ENCODE data around the gene RUNX1.

The RUNX1 gene

GRCh38 chr21:35091496-35091895, 42.4 kb upstream of the RUNX1 start:
- no peak overlapping the region for H3K27ac Mint-ChIP-seq
- peaks cover 15% of the 10 kb centered on the region for H3K4me1 Mint-ChIP-seq
- TF ChIP-seq, protein P1, sequence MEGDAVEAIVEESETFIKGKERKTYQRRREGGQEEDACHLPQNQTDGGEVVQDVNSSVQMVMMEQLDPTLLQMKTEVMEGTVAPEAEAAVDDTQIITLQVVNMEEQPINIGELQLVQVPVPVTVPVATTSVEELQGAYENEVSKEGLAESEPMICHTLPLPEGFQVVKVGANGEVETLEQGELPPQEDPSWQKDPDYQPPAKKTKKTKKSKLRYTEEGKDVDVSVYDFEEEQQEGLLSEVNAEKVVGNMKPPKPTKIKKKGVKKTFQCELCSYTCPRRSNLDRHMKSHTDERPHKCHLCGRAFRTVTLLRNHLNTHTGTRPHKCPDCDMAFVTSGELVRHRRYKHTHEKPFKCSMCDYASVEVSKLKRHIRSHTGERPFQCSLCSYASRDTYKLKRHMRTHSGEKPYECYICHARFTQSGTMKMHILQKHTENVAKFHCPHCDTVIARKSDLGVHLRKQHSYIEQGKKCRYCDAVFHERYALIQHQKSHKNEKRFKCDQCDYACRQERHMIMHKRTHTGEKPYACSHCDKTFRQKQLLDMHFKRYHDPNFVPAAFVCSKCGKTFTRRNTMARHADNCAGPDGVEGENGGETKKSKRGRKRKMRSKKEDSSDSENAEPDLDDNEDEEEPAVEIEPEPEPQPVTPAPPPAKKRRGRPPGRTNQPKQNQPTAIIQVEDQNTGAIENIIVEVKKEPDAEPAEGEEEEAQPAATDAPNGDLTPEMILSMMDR (IDR thresholded peaks at IDR 0.05; ENCODE audit: unreplicated experiment in 3 of 3), result no peak
- H3K4me3 Mint-ChIP-seq, result no peak overlapping the region
- no peaks in the 10 kb centered on the region for H3K36me3 Mint-ChIP-seq (ENCODE audit: low read depth)
- H3K9me3 Mint-ChIP-seq, result peaks cover 10% of the 10 kb centered on the region
- no peaks in the 10 kb centered on the region for H3K27me3 Mint-ChIP-seq (ENCODE audit: low read depth)

DNA sequence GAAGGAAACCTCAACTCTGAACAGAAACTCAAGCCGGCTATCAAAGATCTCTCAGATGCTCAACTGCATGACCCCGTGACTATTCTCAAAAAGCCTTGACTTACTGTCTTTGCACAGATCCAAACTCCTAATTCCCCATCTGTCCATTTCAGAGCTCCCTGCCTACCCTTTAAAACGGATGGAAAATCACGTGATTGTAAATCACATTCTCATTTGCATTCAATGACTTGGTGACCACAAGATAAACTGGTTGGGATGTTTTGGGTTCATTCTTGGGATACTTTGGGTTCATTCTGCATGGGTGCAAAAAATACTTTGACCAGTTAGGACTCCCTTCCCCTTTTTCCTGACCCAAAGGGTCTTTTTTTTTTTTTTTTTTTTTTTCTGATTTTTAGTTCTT, 41.3 kb upstream of the RUNX1 start:
- Mint-ChIP-seq H3K27ac (no peak overlapping the region), H3K9me3 (peaks cover 10% of the 10 kb centered on the region), H3K27me3 (ENCODE audit: low read depth) (no peaks in the 10 kb centered on the region), H3K36me3 (ENCODE audit: low read depth) (no peaks in the 10 kb centered on the region), H3K4me3 (no peak overlapping the region), H3K4me1 (peaks cover 19% of the 10 kb centered on the region)
- TF ChIP-seq, protein P1 (IDR thresholded peaks at IDR 0.05; ENCODE audit: unreplicated experiment in 3 of 3), result no peak

DNA sequence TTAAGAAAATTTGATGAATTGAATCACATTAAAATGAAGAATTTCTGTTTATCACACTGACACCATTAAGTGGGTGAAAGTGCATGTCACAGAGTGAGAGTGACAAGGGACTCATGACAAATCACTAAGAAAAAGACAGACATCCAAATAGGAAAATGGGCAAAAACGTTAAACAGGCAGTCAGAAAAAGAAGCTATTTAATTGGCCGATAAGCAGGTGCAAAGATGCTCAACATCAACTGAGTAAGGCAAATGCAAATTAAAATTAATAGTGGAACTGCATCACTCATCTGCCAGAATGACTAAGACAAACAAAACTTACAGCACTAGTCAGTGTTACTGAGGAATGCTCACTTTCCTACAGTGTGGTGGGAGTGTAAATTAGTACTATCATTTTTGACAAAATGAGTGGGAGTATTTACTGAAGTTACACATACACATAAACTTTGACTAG, 39.2 kb upstream of the RUNX1 start:
- Mint-ChIP-seq H3K27me3 (ENCODE audit: low read depth) (no peaks in the 10 kb centered on the region), H3K27ac (no peak overlapping the region), H3K9me3 (peaks cover 10% of the 10 kb centered on the region), H3K4me3 (no peak overlapping the region), H3K4me1 (peaks cover 19% of the 10 kb centered on the region), H3K36me3 (ENCODE audit: low read depth) (no peaks in the 10 kb centered on the region)
- TF ChIP-seq, protein P1 (IDR thresholded peaks at IDR 0.05; ENCODE audit: unreplicated experiment in 3 of 3), result no peak

- peaks cover 30% of the 10 kb centered on the region for H3K4me1 Mint-ChIP-seq
- H3K4me3 Mint-ChIP-seq, result no peak overlapping the region
- peaks cover 10% of the 10 kb centered on the region for H3K9me3 Mint-ChIP-seq
- H3K27ac Mint-ChIP-seq, result no peak overlapping the region
- TF ChIP-seq, protein P1 (IDR thresholded peaks at IDR 0.05; ENCODE audit: unreplicated experiment in 3 of 3), result no peak
- H3K36me3 Mint-ChIP-seq (ENCODE audit: low read depth), result no peaks in the 10 kb centered on the region
- no peaks in the 10 kb centered on the region for H3K27me3 Mint-ChIP-seq (ENCODE audit: low read depth)
Observed at GRCh38 chr21:35086357-35086756, 37.3 kb upstream of the RUNX1 start.

- Mint-ChIP-seq H3K9me3 (peaks cover 10% of the 10 kb centered on the region), H3K27me3 (ENCODE audit: low read depth) (peaks cover 2% of the 10 kb centered on the region), H3K27ac (no peak overlapping the region), H3K4me1 (peaks cover 31% of the 10 kb centered on the region), H3K36me3 (ENCODE audit: low read depth) (no peaks in the 10 kb centered on the region), H3K4me3 (no peak overlapping the region)
- TF ChIP-seq, protein P1 (IDR thresholded peaks at IDR 0.05; ENCODE audit: unreplicated experiment in 3 of 3), result no peak
Observed at GRCh38 chr21:35084869-35085268, 35.8 kb upstream of the RUNX1 start.

- TF ChIP-seq, protein P1 (IDR thresholded peaks at IDR 0.05; ENCODE audit: unreplicated experiment in 3 of 3), result no peak
- Mint-ChIP-seq H3K9me3 (peaks cover 10% of the 10 kb centered on the region), H3K27me3 (ENCODE audit: low read depth) (peaks cover 4% of the 10 kb centered on the region), H3K4me1 (peaks cover 30% of the 10 kb centered on the region), H3K27ac (no peak overlapping the region), H3K4me3 (no peak overlapping the region), H3K36me3 (ENCODE audit: low read depth) (no peaks in the 10 kb centered on the region)
Observed at GRCh38 chr21:35083246-35083645, 34.1 kb upstream of the RUNX1 start.
